GM18873 (cell line): Measurements from ENCODE around the gene THPO.

ENCODE experiments used
- ATAC-seq: cut with Tn5 transposase; IDR thresholded peaks from one replicate; pipeline ENCODE4 v1.9.1; 2021; ENCODE audit warnings: mild to moderate bottlenecking, moderate library complexity, moderate number of reproducible peaks; ENCODE audit not compliant: unreplicated experiment, low FRiP score

The THPO gene

DNA sequence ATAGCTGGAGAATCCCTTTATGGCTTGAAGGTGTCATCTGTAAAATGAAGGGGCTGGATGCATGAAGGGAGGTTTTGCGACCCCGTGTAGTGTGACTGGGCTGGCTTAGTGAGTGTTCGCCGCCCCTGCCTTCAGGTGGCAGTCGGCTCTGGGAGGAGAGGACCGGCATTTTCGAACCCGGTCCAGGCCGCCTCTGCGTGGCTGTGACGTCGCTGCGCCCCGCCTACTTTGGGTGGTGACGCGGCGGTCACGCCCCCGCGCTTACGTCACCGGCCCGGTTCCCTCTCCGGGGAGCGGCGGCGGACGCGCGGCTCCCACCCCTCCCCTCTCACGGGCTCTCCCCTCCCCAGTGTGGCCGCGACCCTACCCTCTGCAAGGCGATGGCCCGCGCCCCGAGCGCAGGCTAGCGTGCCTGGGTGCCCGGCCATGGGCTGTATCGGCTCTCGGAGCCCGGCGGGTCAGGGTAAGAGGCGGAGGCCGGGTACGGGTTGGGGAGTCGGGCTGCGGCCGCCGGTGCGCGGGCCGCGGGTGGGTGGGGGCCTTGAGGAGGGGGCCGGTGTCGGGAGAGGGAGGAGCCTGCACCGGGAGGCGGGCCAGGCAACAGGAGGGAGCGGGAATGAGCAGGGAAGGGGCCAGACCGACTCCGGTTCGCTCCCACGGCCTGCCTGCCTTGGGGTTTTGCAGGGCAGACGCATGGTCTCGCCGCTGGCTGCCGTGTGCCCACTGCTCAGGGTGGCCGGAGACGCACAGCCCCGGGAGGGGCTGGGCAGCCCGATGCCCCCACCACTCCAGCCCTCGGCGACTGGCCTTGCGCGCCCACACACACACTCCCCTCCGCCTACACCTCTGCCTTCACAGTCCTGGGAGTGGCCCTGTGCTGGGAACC is 42.1 kb downstream of the THPO start:
- no peak for ATAC-seq

GRCh38 chr3:184335291-184335660 is 42.7 kb downstream of the THPO start:
- ATAC-seq = no peak

- no peak for ATAC-seq
Measured at GRCh38 chr3:184334470-184335158, 43.4 kb downstream of the THPO start.

DNA sequence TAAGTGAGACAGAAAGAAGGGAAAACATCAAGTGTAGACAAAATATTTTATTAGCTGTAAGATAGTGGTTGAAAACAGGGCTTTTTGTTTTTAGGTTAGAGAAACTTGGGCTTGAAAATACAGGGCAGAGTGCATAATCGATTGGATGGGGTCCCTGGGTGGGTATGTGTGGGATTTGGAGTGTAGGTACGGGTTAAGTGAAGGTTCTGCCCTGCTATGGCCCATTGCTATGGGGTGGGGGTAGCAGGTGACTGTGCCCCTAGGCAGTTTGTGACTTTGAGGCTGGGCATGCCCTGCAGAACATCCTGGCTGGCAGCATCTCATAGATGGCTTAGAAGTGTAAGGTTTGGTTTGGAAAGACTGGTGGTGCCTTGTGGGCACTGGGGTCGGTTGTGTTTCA is 44.3 kb downstream of the THPO start:
- ATAC-seq = no peak

DNA sequence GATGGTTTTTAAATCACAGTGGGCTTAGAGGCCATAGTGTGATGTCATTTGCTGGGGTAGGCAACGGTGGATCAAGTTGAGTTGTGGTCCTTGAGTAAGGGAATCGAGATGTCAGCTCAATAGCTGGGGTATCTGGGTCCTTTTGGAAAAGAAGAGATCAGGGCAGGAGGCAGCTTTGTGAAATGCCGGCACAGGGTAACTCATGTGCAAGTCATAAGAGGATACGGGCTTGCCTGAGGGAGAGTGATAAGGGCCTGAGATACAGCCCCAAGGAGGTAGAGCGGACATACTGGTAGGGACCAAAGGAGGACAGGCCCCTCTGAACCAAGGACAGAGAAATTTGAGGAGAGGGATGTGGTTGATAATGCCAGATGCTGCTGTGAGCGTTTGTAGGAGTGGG is 44.8 kb downstream of the THPO start:
- ATAC-seq = no peak

- no peak for ATAC-seq
Measured at GRCh38 chr3:184332370-184333090, 45.5 kb downstream of the THPO start.

- ATAC-seq = no peak
Measured at GRCh38 chr3:184328516-184328915, 49.5 kb downstream of the THPO start.

DNA sequence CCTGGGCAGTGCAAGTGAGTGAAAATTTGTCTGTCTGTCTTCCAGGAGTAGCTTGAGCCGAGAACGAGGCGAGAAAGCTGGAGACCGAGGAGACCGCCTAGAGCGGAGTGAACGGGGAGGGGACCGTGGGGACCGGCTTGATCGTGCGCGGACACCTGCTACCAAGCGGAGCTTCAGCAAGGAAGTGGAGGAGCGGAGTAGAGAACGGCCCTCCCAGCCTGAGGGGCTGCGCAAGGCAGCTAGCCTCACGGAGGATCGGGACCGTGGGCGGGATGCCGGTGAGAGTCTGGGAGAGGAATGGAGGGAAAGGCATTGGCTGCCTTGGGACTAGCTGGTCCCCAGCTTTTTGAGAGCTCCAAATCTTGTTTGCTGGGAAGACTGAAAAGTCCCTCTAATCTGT is 50.8 kb downstream of the THPO start:
- no peak for ATAC-seq

- no peak for ATAC-seq
Measured at GRCh38 chr3:184325715-184326369, 52.2 kb downstream of the THPO start.

DNA sequence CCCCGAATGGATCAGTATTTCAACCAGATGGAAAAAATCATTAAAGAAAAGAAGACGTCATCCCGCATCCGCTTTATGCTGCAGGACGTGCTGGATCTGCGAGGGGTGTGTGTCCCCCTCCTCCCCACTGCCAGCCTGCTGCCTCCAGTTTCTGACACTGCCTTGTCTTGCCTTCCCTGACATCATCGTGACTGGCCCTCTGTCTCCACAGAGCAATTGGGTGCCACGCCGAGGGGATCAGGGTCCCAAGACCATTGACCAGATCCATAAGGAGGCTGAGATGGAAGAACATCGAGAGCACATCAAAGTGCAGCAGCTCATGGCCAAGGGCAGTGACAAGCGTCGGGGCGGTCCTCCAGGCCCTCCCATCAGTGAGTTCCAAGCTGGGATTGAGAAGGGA is 52.7 kb downstream of the THPO start:
- no peak for ATAC-seq

GRCh38 chr3:184323696-184324095 is 54.3 kb downstream of the THPO start:
- ATAC-seq = no peak

- no peak for ATAC-seq
Measured at GRCh38 chr3:184322731-184323487, 55.1 kb downstream of the THPO start.
